Endometrium (tissue), 2 donors: ENCODE data around the gene PFKFB2.
A peak's percentile ranks its signal among the peaks of the same experiment; 100 is the strongest.

ENCODE experiments used
- FAIRE-seq: peaks from 2 replicates; lab custom pipeline; 2012; peaks lifted over from hg19 to GRCh38; lab: Jason Lieb, UNC
- donor health status: control.
- donor health status: control.

PFKFB2 gene

GRCh38 chr1:207067185-207067584, 14.1 kb downstream of the PFKFB2 start:
- FAIRE-seq = no peak

- FAIRE-seq = no peak
Measured at GRCh38 chr1:207067665-207068064, 14.6 kb downstream of the PFKFB2 start.

DNA sequence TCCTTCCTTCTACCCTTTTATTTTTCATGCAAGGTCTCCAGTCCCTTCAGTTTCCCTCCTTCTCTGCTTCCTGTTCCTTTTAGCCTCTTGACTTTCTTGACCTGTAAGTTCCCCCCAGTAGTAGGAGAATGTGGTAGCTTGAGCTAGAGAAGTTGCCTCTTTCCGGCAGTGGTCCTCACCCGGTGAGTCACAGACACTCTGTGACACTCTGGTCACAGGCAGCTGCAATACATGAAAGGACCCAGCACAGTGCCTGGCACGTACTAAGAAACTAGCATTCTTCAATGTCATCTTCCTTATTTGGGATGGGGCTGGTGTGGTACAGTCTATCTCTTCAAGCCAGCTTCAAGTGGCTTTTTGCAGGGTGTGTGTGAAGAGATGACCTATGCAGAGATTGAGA, 16.0 kb downstream of the PFKFB2 start:
- FAIRE-seq = no peak

DNA sequence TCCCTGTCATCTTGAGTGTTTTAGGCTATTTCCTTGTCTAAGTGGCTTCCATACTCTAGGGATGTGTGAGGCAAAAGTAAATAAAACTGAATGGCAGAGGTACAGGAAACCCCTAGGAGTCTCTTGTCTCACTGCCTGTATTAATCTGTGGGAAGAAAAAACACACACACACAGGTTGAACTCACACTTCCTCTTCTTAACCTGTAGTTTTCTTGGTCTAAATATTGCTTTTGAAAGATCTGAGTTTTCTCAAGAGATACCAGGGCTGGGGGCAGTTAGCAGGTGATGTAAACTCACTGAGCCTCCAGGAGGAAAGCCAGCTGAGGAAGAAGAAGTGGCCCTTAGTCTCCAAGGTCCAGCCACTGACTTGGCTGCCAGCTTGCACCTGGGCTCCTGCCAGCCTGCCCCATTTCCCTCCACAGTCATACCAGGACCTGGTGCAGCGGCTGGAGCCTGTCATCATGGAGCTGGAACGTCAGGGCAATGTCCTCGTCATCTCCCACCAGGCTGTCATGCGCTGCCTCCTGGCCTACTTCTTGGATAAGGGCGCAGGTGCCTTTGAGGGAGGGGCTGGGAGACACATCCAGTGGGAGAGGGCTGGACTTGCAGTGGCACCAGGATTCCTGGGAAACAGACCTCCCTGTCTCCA, 16.9 kb downstream of the PFKFB2 start:
- FAIRE-seq = no peak

DNA sequence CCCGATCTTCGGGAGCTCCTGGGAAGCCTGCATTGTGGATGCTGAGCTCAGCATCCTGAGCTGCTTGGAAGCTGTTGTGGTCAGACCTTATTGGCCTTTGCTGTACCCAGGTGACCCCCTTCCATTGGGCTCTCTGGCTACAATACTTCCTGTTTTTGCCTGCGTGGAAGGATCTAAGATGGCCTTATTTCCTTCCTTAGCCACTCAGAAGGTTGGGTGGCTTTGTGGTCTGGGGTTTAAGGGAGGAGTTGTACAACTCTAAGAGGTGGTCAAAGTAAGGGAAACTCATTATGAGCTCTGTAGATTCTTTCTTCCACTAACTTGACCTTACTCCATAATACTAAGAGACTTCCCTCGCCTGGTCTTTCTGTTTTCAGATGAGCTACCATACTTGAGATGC, 17.7 kb downstream of the PFKFB2 start:
- FAIRE-seq = no peak

DNA sequence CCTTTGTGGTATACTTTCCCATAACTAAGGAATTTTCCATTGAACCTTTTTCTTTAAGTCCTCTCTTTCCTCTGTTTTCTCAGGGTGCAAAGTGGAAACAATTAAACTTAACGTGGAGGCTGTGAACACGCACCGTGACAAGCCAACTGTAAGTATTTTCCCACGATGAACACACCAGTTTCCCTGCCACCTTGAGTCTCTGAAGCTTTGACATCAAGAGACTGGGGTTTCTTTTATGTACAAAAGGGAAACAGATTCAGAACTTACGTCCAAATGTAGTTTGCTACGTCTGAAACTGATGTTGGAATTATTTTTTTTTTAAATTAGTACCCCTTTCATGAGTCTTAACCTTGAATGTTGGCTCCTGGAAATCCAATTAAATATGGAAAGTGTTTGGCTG, 18.4 kb downstream of the PFKFB2 start:
- no peak for FAIRE-seq

DNA sequence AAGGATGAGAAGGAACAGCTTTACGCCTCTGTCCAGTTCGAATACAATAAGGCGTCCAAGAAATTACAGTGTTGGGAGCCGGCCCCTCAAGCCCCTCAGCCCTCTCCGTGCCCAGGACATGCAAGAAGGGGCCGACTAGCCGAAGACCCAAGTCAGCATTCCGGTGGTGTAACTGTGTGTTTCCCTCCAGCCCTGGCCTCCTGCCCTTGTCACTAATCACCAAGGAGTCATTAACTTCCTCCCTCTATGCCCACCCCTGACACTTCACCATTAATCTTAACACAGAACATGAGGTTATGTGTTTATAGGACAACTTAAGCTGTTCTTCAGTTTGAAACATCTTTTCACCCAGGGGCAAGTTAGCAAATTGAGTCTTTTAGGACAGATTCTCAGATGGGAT, 19.2 kb downstream of the PFKFB2 start:
- FAIRE-seq = no peak

DNA sequence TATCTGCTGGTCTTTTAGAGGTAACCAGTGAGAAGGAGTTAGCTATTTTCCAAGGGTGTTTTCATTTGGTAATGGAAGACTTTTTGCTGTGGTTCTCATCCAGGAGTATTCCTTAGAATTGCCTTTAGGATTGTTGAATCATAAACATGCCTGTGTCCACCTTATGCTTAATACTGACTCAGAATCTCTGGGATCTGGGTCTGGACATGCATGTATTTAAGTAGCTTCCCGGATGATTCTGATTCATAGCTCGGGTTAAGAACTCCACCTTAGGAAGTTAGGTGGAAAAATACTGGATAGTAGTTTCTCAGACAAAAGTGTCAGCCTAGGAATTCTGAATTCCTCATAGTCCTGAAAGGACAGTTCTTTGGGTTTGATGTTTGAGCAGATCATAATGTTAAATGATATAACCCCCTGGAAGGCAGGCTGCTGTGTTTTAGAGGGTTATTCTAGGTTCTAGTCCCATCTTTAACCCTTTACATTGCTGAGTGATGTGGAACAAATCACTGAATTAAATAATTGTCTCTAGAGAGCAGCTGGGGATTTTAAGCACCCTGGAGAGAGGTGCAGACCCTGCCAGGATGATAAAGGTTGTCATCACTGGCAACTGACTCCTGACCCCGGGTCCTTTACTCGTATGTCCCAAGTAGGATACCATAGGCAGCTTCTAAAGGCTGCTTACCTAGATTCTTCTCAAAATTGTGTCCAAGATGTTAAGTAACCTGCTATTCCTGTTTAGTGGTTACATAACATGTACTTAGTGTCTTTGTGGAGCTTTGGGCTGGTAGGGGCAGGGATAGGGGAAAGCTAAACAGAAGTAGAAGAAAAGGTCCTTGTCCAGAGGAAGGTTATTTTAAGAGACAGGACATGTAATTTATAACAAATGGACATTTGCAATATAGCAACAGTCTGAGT, 21.1 kb downstream of the PFKFB2 start:
- FAIRE-seq = no peak

DNA sequence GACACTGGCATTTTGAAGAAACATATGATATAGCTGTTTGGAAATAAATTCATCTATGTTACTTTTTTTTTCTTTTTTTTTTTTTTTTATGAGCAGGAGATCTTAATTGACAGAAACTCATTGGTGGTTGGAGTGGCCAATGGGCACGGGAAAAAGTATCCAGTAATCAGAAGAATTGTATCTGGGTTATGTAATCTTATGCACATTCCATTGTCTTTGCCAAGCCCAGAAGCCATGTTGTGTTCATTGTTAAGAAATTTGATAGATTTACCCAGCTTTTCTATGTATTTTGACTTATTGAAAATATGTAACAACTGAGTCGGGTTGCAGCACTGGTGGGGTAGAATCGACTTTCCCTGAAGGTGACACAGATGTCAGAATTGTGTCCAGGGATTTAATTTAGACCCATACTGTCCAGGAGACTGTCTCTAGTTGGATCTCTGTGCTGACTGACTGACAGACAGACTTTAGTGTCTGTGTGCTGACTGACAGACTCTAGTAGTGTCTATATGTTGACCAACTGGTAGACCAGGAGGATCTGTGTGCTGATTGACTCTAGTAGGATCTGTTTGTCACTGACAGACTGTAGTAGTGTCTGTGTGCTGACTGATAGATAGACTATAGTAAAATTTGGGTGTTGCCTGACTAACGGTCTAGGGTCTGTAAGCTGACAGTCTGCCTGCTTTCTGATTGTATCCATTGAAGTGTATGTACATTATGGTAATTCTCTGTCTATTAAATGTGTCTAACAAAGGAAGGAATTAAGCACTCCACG, 23.3 kb downstream of the PFKFB2 start:
- no peak for FAIRE-seq

DNA sequence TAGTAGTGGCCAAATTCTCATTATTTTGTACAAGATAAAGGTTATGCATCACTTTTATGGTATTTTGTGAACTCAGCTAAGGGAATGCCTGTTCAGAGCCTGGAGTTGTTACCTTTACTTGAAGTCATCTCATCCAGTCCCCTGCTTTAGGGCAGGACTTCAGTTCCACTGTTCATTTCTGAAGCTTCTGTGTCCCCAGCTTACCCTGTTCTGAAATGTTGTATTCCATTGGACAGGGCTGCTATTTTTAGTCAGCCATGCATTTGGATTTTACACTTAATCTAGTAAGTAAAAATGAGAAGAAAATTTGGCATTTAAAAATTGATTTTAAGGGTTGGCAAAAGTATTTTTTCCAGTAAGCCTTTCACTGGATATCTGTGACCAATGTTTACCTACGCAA, 23.9 kb downstream of the PFKFB2 start:
- no peak for FAIRE-seq

DNA sequence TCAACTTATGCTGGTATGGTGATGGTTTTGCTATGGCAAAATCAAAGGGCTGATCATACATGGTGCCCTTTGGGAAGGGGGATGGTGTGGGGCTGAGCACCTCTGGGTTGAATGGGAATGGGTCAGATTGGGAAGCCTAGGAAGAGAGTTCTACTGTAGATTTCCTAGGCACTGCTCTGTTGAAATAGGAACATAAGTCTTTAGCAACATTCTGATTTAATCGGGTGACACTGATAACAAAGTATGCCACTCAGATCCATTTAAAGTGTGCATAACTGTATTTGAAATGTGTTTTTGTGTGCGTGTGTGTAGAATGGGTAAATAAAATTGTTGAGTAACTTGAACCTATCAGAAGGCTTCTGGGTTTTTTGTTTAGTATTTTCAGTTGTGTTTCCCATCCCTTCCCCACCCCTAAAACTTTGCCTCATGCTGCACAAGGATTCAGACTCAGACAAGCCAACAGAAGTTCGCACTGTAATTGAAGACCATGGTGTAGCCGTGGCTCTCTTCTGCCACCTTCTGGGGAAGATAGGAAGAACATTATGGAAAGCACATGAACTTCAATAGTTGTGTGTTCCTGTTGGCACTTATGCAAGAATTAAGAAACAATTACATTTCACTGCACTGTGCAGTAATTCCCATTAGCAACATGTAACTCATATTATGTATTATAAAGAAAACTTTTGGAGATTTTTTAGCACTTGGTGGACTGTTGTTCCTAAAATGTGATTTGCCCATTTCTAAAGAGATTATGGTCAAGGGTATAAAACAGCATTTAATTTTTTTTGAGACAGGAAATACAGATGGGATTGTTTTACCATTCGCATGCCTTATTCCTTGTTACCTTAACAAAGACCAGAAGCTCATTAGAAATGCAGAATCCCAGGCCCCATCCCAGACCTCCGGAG, 24.6 kb downstream of the PFKFB2 start:
- peak; percentile 90 for FAIRE-seq

- no peak for FAIRE-seq
Measured at GRCh38 chr1:207078578-207079132, 25.6 kb downstream of the PFKFB2 start.

DNA sequence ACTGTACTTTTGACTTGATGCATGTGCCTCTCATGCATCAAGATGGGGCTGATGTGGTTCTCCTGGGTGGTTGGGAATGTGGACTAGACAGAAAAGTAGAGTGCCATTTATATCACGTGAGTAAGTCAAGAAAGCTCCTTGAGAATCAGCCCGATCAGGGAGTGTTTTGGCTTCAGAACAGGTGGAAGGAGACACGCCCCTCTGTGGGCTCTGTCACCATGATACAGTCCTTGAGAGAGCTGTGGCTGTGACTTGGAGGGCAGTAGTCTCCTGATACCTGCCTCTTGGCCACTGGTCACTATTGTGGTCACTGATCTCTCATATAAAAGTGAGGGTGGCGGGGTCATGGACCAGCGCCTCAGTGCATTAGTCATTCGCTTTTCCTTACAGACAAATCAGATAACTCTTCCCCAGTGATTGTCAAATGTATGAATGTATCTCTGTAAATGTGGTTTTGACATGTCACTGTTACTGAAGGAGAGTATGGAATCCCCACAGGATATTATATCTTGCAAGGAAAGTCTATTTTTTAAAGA, 26.7 kb downstream of the PFKFB2 start:
- no peak for FAIRE-seq

DNA sequence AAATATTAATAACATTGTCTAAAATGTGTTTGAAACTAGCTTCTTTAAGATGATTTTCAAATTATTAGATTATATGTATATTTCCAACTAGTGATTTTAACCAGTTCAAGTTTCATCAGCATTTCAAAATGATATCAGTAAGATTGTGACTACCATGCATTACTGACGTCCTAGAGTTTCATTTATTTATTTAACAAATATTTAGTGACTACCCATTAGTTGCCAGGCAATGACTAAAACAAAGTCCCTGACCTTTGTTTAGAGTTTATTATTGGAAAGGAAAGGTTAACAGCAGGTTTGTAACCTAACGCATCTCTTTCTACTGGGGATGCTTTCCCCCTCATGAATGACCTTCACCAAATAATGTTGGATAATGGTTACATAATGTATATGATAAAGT, 28.0 kb downstream of the PFKFB2 start:
- FAIRE-seq = peak; percentile 8

DNA sequence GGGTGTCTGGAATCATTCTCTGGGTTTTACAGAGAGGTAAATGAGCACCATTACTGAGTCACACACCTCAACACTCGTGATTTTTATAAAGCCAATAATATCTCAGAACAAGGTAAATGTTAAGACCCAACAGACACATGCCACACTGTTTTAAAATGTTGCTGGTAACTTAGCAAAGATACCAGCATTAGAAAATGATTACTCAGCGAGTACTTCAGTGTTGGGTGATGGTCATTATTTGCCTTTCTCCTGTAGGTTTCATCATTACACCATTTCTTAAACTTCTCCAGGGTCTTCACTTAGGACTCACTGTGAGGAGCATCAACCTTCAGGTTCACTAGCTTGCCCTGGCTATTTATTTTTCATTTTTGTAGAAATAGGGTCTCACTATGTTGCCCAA, 28.7 kb downstream of the PFKFB2 start:
- no peak for FAIRE-seq

DNA sequence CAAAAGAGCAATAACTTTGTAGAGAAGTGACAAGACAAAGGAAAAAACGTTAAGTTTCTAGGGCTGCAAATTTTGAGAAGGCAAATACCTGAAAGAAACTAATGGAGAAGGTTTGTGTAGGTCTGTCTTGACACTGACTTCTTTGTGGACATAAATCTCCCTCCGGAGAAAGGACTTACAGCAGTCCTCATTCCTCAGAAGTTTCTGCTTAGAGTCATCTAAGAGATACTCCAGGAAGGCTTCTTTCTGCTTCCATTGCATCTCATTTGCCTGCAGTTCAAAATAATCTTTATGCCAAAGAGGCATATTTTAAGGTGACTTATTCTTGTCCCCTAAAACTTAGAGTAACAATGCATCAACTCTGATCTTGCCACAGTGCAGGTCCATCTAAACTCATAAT, 31.2 kb downstream of the PFKFB2 start:
- no peak for FAIRE-seq

DNA sequence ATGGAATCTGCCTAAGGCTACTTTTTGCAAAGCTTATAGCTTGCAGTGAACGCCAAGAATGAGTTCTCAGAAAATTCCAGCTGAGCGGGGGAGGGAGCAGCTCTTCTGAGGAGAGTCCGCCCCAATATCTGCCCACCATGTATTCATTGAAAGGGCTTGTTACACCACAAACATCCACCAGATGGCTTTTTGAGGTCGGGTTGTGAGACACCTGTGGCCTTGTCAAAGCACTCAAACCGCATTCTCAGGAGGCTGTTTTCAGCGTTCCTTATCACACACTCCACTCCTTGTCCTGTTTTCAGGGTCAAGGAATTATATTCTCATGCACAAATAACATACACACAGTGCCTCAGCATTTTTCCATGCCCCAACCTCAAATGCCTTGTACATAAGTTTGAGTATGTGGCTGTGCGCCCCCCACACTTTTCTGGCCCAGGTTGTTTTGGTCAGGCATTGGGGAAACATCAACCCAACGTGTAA, 31.7 kb downstream of the PFKFB2 start:
- FAIRE-seq = no peak

- no peak for FAIRE-seq
Measured at GRCh38 chr1:207085887-207086286, 32.8 kb downstream of the PFKFB2 start.

DNA sequence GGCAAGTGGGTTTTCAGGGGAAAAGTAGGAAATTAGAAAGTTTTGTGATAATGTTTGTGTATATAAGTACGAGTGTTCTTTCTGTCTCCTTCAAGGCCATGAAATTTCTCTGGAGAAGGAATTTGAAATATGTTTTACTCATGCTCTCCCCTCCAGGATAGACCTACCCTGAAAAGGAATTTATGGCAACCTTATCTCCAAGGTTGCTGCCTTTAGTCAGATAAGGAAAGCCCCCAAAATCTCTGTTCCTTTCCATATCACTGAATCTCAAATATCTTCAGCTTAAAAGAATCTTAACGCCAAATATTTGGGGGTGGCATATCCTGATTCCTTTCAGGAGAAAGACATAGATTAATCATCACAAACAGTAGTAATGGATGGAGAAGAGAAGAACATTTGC, 35.1 kb downstream of the PFKFB2 start:
- no peak for FAIRE-seq

GRCh38 chr1:207088701-207089626, 35.9 kb downstream of the PFKFB2 start, which contains the start of gene C4BPB:
Gene C4BPB (plus strand): TSS chr1:207088860. CDS start chr1:207089532, 672 bp downstream.
- no peak for FAIRE-seq
